ENCODE results near the gene B4GALT2. TPM values are rescaled to one million over a fixed set of nuclear protein-coding genes. Genes with fewer than 3 reads are reported as not detected.

B4GALT2 gene
- total RNA-seq, 1 experiment from 2014 or later: 31.5 TPM

DNA sequence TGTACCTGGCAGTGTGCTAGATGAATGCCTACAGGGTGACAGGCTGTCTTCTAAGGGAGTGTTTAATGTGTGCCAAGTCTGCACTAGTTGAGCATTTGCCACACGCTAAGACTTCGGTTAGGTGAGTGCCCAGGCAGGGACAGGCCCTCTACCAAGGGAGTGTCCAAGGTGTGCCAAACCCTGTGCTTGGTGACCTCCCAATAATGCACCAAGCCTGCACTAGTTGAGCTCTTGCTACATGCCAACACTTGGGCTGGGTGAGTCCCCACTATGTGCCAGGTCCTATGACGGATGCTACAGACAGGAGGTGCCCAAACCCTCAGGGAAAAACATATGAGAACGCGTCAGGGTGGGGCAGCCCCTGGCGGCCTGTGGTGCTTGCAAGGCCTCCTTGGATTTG, 41.5 kb downstream of the B4GALT2 start:
- intact Hi-C loops (cut with micrococcal nuclease; ENCODE audit: unreplicated experiment): no loop called here
- Histone ChIP-seq H3K36me3 (ENCODE audit: control insufficient read depth, insufficient read depth, low read length) (no peaks in the 10 kb centered on the region), H3K9me3 (no peaks in the 10 kb centered on the region), H3K27me3 (replicated peaks; ENCODE audit: control insufficient read depth, insufficient read depth, low read length) (no peaks in the 10 kb centered on the region), H3K4me1 (no peaks in the 10 kb centered on the region), H3K4me3 (ENCODE audit: low read depth, low read length) (no peak overlapping the region)
- Mint-ChIP-seq H3K4me3 (ENCODE audit: unreplicated experiment) (no peak overlapping the region), H3K27me3 (ENCODE audit: insufficient read depth, unreplicated experiment) (no peaks in the 10 kb centered on the region), H3K36me3 (ENCODE audit: insufficient read depth, unreplicated experiment) (peaks cover 20% of the 10 kb centered on the region), H3K9me3 (ENCODE audit: unreplicated experiment) (no peaks in the 10 kb centered on the region), H3K4me1 (ENCODE audit: low read depth, unreplicated experiment) (no peaks in the 10 kb centered on the region), H3K27ac (ENCODE audit: unreplicated experiment) (no peak overlapping the region)
- ChIA-PET CTCF (no interaction called here), POLR2A (no interaction called here)
- BruUV-seq (replicated peaks): no TSS peak
- TF ChIP-seq CTCF (IDR thresholded peaks at IDR 0.05; ENCODE audit: insufficient read depth in 1 of 2, low read depth in 1 of 2, low read length in 1 of 2, severe bottlenecking in 1 of 2, unreplicated experiment in 1 of 2): no peak
- no peak for DNase-seq

DNA sequence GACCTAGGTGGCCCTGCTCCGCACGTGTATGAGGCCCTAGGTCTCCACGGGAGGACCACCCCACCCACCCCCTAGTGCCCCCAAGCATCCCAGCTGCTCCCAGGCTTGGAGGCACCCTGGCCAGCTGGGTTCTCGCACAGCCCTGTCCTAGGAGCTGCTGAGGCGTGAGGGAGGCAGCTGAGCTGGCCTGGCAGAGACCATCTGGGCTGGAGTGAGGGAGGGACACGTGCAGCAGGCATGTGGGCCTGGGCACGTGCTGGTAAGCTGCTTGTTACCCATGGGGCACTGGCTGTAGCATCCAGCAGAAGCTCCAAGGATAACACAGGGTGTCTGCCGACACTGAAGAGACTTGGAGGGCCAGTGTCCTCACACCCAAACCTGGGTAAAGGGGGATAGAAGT, 42.1 kb downstream of the B4GALT2 start:
- Mint-ChIP-seq H3K36me3 (ENCODE audit: insufficient read depth, unreplicated experiment) (peaks cover 20% of the 10 kb centered on the region), H3K9me3 (ENCODE audit: unreplicated experiment) (no peaks in the 10 kb centered on the region), H3K27ac (ENCODE audit: unreplicated experiment) (no peak overlapping the region), H3K4me3 (ENCODE audit: unreplicated experiment) (no peak overlapping the region), H3K27me3 (ENCODE audit: insufficient read depth, unreplicated experiment) (no peaks in the 10 kb centered on the region), H3K4me1 (ENCODE audit: low read depth, unreplicated experiment) (no peaks in the 10 kb centered on the region)
- no peak for DNase-seq
- intact Hi-C loops (cut with micrococcal nuclease; ENCODE audit: unreplicated experiment): no loop called here
- no TSS peak for BruUV-seq (replicated peaks)
- Histone ChIP-seq H3K9me3 (no peaks in the 10 kb centered on the region), H3K4me1 (no peaks in the 10 kb centered on the region), H3K27me3 (replicated peaks; ENCODE audit: control insufficient read depth, insufficient read depth, low read length) (no peaks in the 10 kb centered on the region), H3K4me3 (ENCODE audit: low read depth, low read length) (no peak overlapping the region), H3K36me3 (ENCODE audit: control insufficient read depth, insufficient read depth, low read length) (no peaks in the 10 kb centered on the region)
- ChIA-PET CTCF (no interaction called here), POLR2A (no interaction called here)
- no peak for TF ChIP-seq CTCF (IDR thresholded peaks at IDR 0.05; ENCODE audit: insufficient read depth in 1 of 2, low read depth in 1 of 2, low read length in 1 of 2, severe bottlenecking in 1 of 2, unreplicated experiment in 1 of 2)

DNA sequence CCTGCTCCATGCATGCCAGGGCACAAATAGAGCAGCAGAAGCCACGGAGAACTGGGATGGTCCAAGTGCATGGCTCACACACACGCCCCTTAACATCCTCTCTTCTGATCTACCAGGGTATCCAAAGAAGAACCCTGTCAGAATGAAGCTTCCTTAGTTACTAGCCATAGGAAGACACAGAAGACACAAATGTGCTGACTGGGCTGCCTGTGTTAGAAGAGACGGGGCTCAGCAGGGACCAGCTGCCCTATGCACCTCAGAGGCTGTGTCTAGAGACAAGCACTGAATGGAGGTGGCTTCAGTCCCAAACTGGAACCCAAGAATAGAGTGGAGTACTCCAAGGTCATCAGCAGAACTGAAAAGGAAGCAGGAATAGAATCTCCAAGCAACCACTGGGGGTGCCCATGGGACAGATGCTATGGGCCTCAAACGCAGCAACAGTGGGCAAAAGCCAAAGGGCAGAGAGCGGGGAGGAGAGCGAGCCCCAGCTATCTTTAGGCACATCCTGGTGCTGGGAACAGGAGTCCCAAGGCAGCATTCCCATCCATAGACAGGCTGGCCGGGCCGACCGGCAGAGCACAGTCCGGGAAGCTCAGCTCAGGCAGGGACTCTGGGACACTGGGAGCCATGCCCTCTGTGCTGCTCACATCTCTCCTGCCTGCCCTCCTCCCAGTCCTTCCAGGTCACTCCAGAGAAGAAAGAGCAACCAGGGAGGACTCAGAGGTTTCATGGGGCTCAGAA, 42.7 kb downstream of the B4GALT2 start:
- TF ChIP-seq CTCF (IDR thresholded peaks at IDR 0.05; ENCODE audit: insufficient read depth in 1 of 2, low read depth in 1 of 2, low read length in 1 of 2, severe bottlenecking in 1 of 2, unreplicated experiment in 1 of 2): no peak
- ChIA-PET POLR2A (no interaction called here), CTCF (interaction anchor here (0.9 kb wide), 1 partner anchor 26 kb away, joined by 4 read pairs; no protein-coding TSS in a partner anchor)
- H3K27me3 Mint-ChIP-seq (ENCODE audit: insufficient read depth, unreplicated experiment): no peaks in the 10 kb centered on the region
- no peak overlapping the region for H3K4me3 Mint-ChIP-seq (ENCODE audit: unreplicated experiment)
- H3K27me3 ChIP-seq (replicated peaks; ENCODE audit: control insufficient read depth, insufficient read depth, low read length): no peaks in the 10 kb centered on the region
- intact Hi-C loops (cut with micrococcal nuclease; ENCODE audit: unreplicated experiment): no loop called here
- no peak overlapping the region for H3K4me3 ChIP-seq (ENCODE audit: low read depth, low read length)
- no peaks in the 10 kb centered on the region for H3K4me1 Mint-ChIP-seq (ENCODE audit: low read depth, unreplicated experiment)
- peaks cover 19% of the 10 kb centered on the region for H3K36me3 Mint-ChIP-seq (ENCODE audit: insufficient read depth, unreplicated experiment)
- no peaks in the 10 kb centered on the region for H3K9me3 ChIP-seq
- H3K36me3 ChIP-seq (ENCODE audit: control insufficient read depth, insufficient read depth, low read length): no peaks in the 10 kb centered on the region
- H3K9me3 Mint-ChIP-seq (ENCODE audit: unreplicated experiment): no peaks in the 10 kb centered on the region
- H3K4me1 ChIP-seq: no peaks in the 10 kb centered on the region
- no peak for DNase-seq
- no peak overlapping the region for H3K27ac Mint-ChIP-seq (ENCODE audit: unreplicated experiment)
- BruUV-seq (replicated peaks): no TSS peak

All from Caco-2 (cell line).